ENCODE results near the gene CLIP3. TPM values are rescaled to one million over a fixed set of nuclear protein-coding genes. Genes with fewer than 3 reads are reported as not detected.
"Not testable (repeated sequence)": the region's sequence is repeated elsewhere in the genome, so short reads cannot be mapped to it uniquely, and the experiment has no call there.

Gene CLIP3
- total RNA-seq, 1 experiment from 2014 or later = 0.37 TPM

- in situ Hi-C loops (cut with HindIII; ENCODE audit: low sequenced_read_pairs) = no loop called here
- DNase-seq (ENCODE audit: low spot score) = no peak
Measured at GRCh38 chr19:35990771-35991730, 41.6 kb downstream of the CLIP3 start.

GRCh38 chr19:35990156-35990555, 42.5 kb downstream of the CLIP3 start:
- in situ Hi-C loops (cut with HindIII; ENCODE audit: low sequenced_read_pairs) = no loop called here
- no peak for DNase-seq (ENCODE audit: low spot score)

GRCh38 chr19:35988824-35989223, 43.8 kb downstream of the CLIP3 start:
- DNase-seq (ENCODE audit: low spot score) = no peak

GRCh38 chr19:35987571-35987896, 45.1 kb downstream of the CLIP3 start:
- in situ Hi-C loops (cut with HindIII; ENCODE audit: low sequenced_read_pairs) = no loop called here
- no peak for DNase-seq (ENCODE audit: low spot score)

More at GRCh38 chr19:35988824-35989223, 43.8 kb downstream of the CLIP3 start:
- in situ Hi-C loops (cut with HindIII; ENCODE audit: low sequenced_read_pairs) = no loop called here

GRCh38 chr19:35986664-35987570, 45.8 kb downstream of the CLIP3 start:
- peak; percentile 73 for DNase-seq (ENCODE audit: low spot score)
- in situ Hi-C loops (cut with HindIII; ENCODE audit: low sequenced_read_pairs) = no loop called here

- DNase-seq (ENCODE audit: low spot score) = peak; percentile 66
- in situ Hi-C loops (cut with HindIII; ENCODE audit: low sequenced_read_pairs) = no loop called here
Measured at GRCh38 chr19:35986111-35986510, 46.6 kb downstream of the CLIP3 start.

- in situ Hi-C loops (cut with HindIII; ENCODE audit: low sequenced_read_pairs) = no loop called here
- DNase-seq (ENCODE audit: low spot score) = no peak
Measured at GRCh38 chr19:35983177-35983576, 49.5 kb downstream of the CLIP3 start.

GRCh38 chr19:35980997-35981396, 51.7 kb downstream of the CLIP3 start:
- DNase-seq (ENCODE audit: low spot score); in situ Hi-C loops (cut with HindIII; ENCODE audit: low sequenced_read_pairs): not testable (repeated sequence)

- peak; percentile 49 for DNase-seq (ENCODE audit: low spot score)
- in situ Hi-C loops (cut with HindIII; ENCODE audit: low sequenced_read_pairs) = no loop called here
Measured at GRCh38 chr19:35978832-35979365, 53.8 kb downstream of the CLIP3 start.

- peak; percentile 68 for DNase-seq (ENCODE audit: low spot score)
- in situ Hi-C loops (cut with HindIII; ENCODE audit: low sequenced_read_pairs) = no loop called here
Measured at GRCh38 chr19:35978271-35978670, 54.4 kb downstream of the CLIP3 start.

GRCh38 chr19:35977446-35978222, 55.0 kb downstream of the CLIP3 start:
- peak; percentile 59 for DNase-seq (ENCODE audit: low spot score)
- in situ Hi-C loops (cut with HindIII; ENCODE audit: low sequenced_read_pairs) = no loop called here

- DNase-seq (ENCODE audit: low spot score) = no peak
- in situ Hi-C loops (cut with HindIII; ENCODE audit: low sequenced_read_pairs) = no loop called here
Measured at GRCh38 chr19:35975608-35976214, 57.0 kb downstream of the CLIP3 start.

GRCh38 chr19:35973487-35973886, 59.2 kb downstream of the CLIP3 start:
- DNase-seq (ENCODE audit: low spot score) = no peak
- in situ Hi-C loops (cut with HindIII; ENCODE audit: low sequenced_read_pairs) = no loop called here

GRCh38 chr19:35966771-35967170, 65.9 kb downstream of the CLIP3 start:
- in situ Hi-C loops (cut with HindIII; ENCODE audit: low sequenced_read_pairs) = no loop called here

More at GRCh38 chr19:35966771-35967170, 65.9 kb downstream of the CLIP3 start:
- DNase-seq (ENCODE audit: low spot score) = no peak

Other genes with a start within 250 kb of the CLIP3 start
- gene PRODH2, start 220.0 kb downstream of the CLIP3 start, total RNA-seq (2014; rRNA removed; shearing (Covaris generic)) = not detected in 2 replicates
- 0.18 TPM in 1 of 2 replicates, not detected in the other for gene NPHS1, start 180.4 kb downstream of the CLIP3 start, total RNA-seq (2014; rRNA removed; shearing (Covaris generic))
- gene KIRREL2, start 176.0 kb downstream of the CLIP3 start, total RNA-seq (2014; rRNA removed; shearing (Covaris generic)) = 3.0 and 5.2 TPM in 2 replicates
- gene APLP1, start 164.3 kb downstream of the CLIP3 start, total RNA-seq (2014; rRNA removed; shearing (Covaris generic)) = 121 and 133 TPM in 2 replicates
- gene NFKBID, start 132.3 kb downstream of the CLIP3 start, total RNA-seq (2014; rRNA removed; shearing (Covaris generic)) = 4.1 and 8.4 TPM in 2 replicates
- not detected in 2 replicates for gene HCST, start 130.3 kb downstream of the CLIP3 start, total RNA-seq (2014; rRNA removed; shearing (Covaris generic))
- 7.3 TPM in 1 of 2 replicates, not detected in the other for gene TYROBP, start 124.6 kb downstream of the CLIP3 start, total RNA-seq (2014; rRNA removed; shearing (Covaris generic))
- 6.2 and 15.8 TPM in 2 replicates for gene LRFN3, start 96.5 kb downstream of the CLIP3 start, total RNA-seq (2014; rRNA removed; shearing (Covaris generic))
- 41.7 and 46.9 TPM in 2 replicates for gene SDHAF1, start 37.7 kb downstream of the CLIP3 start, total RNA-seq (2014; rRNA removed; shearing (Covaris generic))
- gene SYNE4, start 24.1 kb downstream of the CLIP3 start, total RNA-seq (2014; rRNA removed; shearing (Covaris generic)) = 0.37 and 1.1 TPM in 2 replicates
- gene ALKBH6, start 18.7 kb downstream of the CLIP3 start, total RNA-seq (2014; rRNA removed; shearing (Covaris generic)) = 28.2 and 39.3 TPM in 2 replicates
- gene THAP8, start 21.4 kb upstream of the CLIP3 start, total RNA-seq (2014; rRNA removed; shearing (Covaris generic)) = 0.37 and 5.2 TPM in 2 replicates
- 9.7 and 12.9 TPM in 2 replicates for gene WDR62, start 22.0 kb upstream of the CLIP3 start, total RNA-seq (2014; rRNA removed; shearing (Covaris generic))
- not detected in 2 replicates for gene OVOL3, start 78.3 kb upstream of the CLIP3 start, total RNA-seq (2014; rRNA removed; shearing (Covaris generic))
- gene POLR2I, start 82.0 kb upstream of the CLIP3 start, total RNA-seq (2014; rRNA removed; shearing (Covaris generic)) = 120 and 122 TPM in 2 replicates
- gene TBCB, start 82.6 kb upstream of the CLIP3 start, total RNA-seq (2014; rRNA removed; shearing (Covaris generic)) = 314 and 477 TPM in 2 replicates
- 266 and 370 TPM in 2 replicates for gene CAPNS1, start 107.2 kb upstream of the CLIP3 start, total RNA-seq (2014; rRNA removed; shearing (Covaris generic))
- not detected in 2 replicates for gene COX7A1, start 119.6 kb upstream of the CLIP3 start, total RNA-seq (2014; rRNA removed; shearing (Covaris generic))
- 0.74 and 3.5 TPM in 2 replicates for gene ZNF565, start 181.8 kb upstream of the CLIP3 start, total RNA-seq (2014; rRNA removed; shearing (Covaris generic))
- gene ZNF146, start 182.2 kb upstream of the CLIP3 start, total RNA-seq (2014; rRNA removed; shearing (Covaris generic)) = 35.3 and 84.9 TPM in 2 replicates

Data from G401 (cell line).